Adrenal gland (tissue), 5 donors: ENCODE measurements around the gene PRRC2B.
"Not testable (repeated sequence)": the region's sequence is repeated elsewhere in the genome, so short reads cannot be mapped to it uniquely, and the experiment has no call there.

Experiments used
- POLR2A ChIP-seq, 2 donors: fragments of 450-650 bp; IDR thresholded peaks; one replicate each; pipeline ENCODE4 v1.6.1; 2017; ENCODE audit warnings: antibody characterized with exemption in 2 of 2, mild to moderate bottlenecking in 2 of 2, moderate library complexity in 1 of 2
- TF ChIP-seq, protein P1 (sequence below), 6 experiments: fragments of 450-650 bp in 4 of 6; fragments of 200-600 bp in 2 of 6; sonication (generic) in 1 of 6; IDR thresholded peaks; 1 replicate in 5 of 6; 2 replicates in 1 of 6; pipeline versions ENCODE4 v1.5.1 to v1.8.0; 2016 to 2021; ENCODE audit warnings: antibody characterized with exemption in 6 of 6, mild to moderate bottlenecking in 2 of 6, moderate library complexity in 1 of 6
- donor health status: DM: no; HTN: no; CAD: no.

DNA sequence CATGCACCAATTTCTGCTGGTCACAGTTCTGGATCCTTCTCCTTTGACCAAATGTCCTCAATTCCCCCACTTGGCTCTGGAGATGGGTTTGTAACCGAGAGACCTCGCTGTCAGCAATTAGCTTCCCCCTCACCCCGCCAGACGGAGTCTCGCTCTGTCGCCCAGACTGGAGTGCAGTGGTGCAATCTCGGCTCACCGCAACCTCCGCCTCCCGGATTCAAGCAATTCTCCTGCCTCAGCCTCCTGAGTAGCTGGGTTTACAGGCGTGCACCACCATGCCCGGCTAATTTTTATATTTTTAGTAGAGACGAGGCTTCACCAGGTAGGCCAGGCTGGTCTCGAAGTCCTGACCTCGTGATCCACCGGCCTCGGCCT lies 21.3 kb upstream of the PRRC2B start:
- TF ChIP-seq, protein P1, sequence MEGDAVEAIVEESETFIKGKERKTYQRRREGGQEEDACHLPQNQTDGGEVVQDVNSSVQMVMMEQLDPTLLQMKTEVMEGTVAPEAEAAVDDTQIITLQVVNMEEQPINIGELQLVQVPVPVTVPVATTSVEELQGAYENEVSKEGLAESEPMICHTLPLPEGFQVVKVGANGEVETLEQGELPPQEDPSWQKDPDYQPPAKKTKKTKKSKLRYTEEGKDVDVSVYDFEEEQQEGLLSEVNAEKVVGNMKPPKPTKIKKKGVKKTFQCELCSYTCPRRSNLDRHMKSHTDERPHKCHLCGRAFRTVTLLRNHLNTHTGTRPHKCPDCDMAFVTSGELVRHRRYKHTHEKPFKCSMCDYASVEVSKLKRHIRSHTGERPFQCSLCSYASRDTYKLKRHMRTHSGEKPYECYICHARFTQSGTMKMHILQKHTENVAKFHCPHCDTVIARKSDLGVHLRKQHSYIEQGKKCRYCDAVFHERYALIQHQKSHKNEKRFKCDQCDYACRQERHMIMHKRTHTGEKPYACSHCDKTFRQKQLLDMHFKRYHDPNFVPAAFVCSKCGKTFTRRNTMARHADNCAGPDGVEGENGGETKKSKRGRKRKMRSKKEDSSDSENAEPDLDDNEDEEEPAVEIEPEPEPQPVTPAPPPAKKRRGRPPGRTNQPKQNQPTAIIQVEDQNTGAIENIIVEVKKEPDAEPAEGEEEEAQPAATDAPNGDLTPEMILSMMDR (IDR thresholded peaks at IDR 0.05), result not testable (repeated sequence)
- not testable (repeated sequence) for TF ChIP-seq POLR2A (IDR thresholded peaks at IDR 0.05)
